HG03060 (cell line): ENCODE results near the gene SCGB1D1.

Experiments used
- ATAC-seq: cut with Tn5 transposase; IDR thresholded peaks from one replicate; pipeline ENCODE4 v1.9.1; 2021; ENCODE audit warnings: low read depth, moderate number of reproducible peaks; ENCODE audit not compliant: unreplicated experiment

SCGB1D1 gene, protein sequence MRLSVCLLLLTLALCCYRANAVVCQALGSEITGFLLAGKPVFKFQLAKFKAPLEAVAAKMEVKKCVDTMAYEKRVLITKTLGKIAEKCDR

GRCh38 chr11:62190011-62190410 is at the start of gene SCGB1D1:
SCGB1D1 (plus strand) TSS chr11:62190216; CDS start chr11:62190285, 69 bp downstream.
- no peak for ATAC-seq

DNA sequence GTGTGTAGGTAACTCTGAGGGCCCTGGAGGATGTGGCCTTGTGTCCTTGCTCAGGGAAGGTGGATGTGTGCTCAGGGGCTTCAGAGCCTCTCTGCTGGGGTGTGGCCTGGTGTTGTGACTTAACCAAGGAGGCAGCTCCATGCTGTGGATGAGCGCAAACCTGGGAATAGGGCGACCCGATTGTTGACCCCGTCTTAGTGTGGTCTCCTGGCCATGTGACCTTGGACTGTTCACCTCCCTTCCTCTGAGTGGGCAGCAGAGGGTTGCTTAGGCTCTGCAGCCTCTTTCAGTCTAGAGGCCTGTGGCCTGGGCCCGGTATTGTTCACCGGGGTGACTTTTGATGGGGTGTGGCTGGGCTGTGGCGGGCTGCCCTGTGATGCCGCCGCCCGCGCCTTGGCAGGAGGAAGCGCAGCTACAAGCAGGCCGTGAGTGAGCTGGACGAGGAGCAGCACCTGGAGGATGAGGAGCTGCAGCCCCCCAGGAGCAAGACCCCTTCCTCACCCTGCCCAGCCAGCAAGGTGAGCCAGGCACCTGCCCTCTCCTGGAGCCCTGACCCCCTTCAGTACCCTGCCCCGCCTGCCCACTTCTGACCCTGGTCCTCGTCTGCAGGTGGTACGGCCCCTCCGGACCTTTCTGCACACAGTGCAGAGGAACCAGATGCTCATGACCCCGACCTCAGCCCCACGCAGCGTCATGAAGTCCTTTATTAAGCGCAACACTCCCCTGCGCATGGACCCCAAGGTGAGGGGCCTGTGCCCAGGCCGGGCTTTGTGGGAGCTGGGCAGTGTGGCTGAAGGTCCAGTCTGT is 49.5 kb upstream of the SCGB1D1 start:
- ATAC-seq = no peak

- ATAC-seq = no peak
Observed at GRCh38 chr11:62141111-62142042, 48.6 kb upstream of the SCGB1D1 start.

GRCh38 chr11:62142043-62142375 is 48.0 kb upstream of the SCGB1D1 start:
- no peak for ATAC-seq

- no peak for ATAC-seq
Observed at GRCh38 chr11:62142921-62143320, 47.1 kb upstream of the SCGB1D1 start.

DNA sequence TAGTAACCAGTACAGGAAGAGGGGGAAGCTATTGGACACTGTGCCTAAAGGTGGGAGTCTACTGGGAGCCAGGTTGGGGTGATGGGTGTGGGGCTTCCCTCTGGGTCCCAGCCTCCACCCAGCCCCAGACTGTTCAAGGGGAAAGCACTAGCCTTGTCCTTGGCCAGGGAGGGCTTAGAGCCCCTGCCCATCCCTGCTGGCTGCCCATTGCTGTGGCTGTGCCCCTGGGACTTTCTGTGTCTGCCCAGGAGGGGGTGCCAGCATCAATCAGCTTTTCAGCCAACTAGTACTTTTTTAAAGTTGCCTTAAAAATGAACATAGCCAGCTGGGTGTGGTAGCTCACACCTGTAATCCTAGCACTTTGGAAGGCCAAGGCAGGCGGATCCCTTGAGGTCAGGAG is 46.3 kb upstream of the SCGB1D1 start:
- ATAC-seq = no peak

- ATAC-seq = no peak
Observed at GRCh38 chr11:62144641-62145255, 45.3 kb upstream of the SCGB1D1 start.

- no peak for ATAC-seq
Observed at GRCh38 chr11:62145261-62145871, 44.6 kb upstream of the SCGB1D1 start.

- no peak for ATAC-seq
Observed at GRCh38 chr11:62146476-62147200, 43.4 kb upstream of the SCGB1D1 start.

DNA sequence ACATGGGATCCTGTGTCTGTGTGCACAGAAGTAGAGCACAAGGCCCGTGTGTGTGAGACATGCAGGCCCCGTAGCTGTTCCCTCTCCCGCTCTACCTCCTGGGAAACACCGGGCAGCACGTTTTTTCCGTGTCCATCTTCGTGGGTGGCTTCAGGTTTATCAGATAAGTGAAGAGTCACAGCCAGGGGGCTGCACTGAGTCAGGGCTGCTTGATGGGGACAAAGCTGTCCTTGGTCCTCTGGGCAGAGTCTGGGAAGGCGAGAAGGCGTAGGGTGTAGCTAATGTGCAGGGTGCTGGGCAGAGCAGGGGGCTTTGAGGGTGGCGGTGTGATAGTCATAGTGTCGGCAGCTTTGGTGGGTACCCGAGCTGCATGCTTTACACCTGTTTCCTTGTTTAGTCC is 42.5 kb upstream of the SCGB1D1 start:
- ATAC-seq = no peak

GRCh38 chr11:62148271-62148980 is 41.6 kb upstream of the SCGB1D1 start:
- no peak for ATAC-seq

DNA sequence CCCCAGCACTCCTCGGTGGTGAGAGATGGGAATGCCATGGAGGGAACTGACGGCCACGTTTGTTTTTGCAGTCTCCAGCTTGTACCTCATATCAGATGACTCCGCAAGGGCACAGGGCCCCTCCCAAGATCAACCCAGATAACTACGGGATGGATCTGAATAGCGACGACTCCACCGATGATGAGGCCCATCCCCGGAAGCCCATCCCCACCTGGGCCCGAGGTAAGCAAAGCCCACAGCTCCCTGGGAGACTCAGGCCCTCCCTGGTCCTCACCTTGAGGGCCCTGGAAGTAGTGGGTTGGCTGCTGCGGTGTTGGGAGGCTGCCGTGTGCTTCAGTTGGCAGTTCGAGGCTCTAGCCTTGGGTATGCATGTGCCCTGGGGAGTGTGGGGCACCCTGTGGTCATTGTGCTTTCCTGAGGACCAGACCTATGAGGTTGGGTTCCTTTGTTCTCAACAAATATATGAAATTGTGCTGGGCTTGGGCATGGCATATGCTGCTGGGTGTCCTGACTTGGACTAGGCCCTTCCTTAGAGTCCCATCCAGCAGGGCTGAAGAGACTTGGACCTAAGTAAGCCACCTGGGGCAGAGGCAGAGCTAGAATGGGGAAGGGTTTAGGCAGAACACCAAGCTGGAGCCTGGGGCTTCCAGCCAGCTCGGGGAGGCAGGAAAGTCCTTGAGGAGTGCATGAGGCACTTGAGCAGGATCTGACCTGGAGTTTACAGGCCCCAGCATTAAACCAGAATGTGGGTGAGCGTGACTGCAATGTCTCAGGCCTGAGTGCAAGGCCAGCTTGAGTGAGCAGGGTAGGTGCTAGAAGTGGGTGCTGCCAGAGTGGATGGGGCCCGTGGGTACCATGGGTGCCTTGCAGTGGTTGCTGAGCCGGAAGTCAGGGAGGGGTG is 39.8 kb upstream of the SCGB1D1 start:
- no peak for ATAC-seq

- no peak for ATAC-seq
Observed at GRCh38 chr11:62150887-62151736, 38.9 kb upstream of the SCGB1D1 start.

- ATAC-seq = no peak
Observed at GRCh38 chr11:62151737-62152102, 38.3 kb upstream of the SCGB1D1 start.

- ATAC-seq = no peak
Observed at GRCh38 chr11:62152245-62153086, 37.5 kb upstream of the SCGB1D1 start.

GRCh38 chr11:62153087-62153395 is 37.0 kb upstream of the SCGB1D1 start:
- ATAC-seq = no peak

DNA sequence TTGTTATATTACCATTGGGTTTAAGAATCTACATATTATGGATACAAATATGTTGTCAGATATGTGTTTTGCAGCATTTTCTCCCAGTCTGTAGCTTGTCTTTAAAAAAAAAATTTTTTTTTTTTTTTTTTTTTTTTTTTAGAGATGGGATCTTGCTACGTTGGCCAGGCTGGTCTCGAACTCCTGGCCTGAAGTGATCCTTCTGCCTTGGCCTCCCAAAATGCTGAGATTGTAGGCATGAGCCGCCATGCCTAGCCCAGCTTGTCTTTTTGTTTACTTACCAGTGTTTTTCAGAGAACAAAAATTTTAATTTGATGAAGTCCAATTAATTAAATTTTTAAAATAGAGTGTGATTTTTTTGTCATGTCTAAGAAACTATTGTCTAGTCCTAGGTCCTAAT is 36.4 kb upstream of the SCGB1D1 start:
- ATAC-seq = no peak
